ENCODE results near the gene PLCL1.

PLCL1 gene

DNA sequence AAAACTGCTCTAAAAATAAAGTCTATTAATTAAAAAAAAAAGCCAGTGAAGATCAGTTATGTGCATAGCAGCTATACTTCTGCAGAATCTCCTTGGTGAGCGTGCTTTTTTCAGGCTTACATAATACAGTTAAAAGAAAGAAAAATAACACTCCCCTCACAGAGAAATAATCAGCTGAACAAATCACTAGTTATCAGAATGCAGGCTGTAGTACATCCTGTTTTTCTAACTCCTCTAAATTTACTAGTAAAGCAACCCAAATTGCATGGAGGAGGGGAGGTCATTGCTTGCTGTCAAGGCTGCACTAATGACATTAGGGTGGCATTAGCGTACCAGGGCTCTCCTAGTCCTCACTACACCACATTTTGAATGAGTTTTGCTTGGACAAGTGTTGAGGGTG is 192.2 kb downstream of the PLCL1 start:
- no peak for DNase-seq (ENCODE audit: low read depth)
- TF ChIP-seq, protein P1, sequence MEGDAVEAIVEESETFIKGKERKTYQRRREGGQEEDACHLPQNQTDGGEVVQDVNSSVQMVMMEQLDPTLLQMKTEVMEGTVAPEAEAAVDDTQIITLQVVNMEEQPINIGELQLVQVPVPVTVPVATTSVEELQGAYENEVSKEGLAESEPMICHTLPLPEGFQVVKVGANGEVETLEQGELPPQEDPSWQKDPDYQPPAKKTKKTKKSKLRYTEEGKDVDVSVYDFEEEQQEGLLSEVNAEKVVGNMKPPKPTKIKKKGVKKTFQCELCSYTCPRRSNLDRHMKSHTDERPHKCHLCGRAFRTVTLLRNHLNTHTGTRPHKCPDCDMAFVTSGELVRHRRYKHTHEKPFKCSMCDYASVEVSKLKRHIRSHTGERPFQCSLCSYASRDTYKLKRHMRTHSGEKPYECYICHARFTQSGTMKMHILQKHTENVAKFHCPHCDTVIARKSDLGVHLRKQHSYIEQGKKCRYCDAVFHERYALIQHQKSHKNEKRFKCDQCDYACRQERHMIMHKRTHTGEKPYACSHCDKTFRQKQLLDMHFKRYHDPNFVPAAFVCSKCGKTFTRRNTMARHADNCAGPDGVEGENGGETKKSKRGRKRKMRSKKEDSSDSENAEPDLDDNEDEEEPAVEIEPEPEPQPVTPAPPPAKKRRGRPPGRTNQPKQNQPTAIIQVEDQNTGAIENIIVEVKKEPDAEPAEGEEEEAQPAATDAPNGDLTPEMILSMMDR (IDR thresholded peaks at IDR 0.05; ENCODE audit: control insufficient read depth, extremely low read depth, insufficient read depth) = no peak
- no peak overlapping the region for H3K4me3 ChIP-seq (ENCODE audit: low read depth, low read length)

DNA sequence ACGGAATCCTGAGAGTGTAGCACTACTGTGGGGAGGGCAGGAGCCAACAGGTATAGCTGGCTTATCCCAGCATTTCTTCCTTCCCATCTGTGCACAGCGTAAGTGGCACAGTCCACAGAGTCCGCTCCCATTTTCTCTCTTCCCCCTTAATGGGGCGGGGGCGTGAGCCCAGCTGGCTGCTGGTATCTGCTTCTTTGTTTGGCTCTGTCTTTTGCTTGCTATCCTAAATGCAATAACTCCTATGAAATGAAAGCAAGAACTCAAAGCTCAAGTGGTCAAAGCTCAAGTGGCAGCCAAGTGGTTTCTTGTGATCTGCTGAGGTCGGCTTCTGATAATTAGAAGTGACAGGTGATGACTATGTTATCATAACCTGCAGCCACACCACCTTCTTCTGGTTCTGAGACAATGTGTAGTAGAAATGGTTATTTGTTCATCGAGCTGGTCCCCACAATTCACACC is 192.7 kb downstream of the PLCL1 start:
- no peak overlapping the region for H3K4me3 ChIP-seq (ENCODE audit: low read depth, low read length)
- TF ChIP-seq, protein P1 (IDR thresholded peaks at IDR 0.05; ENCODE audit: control insufficient read depth, extremely low read depth, insufficient read depth) = no peak
- no peak for DNase-seq (ENCODE audit: low read depth)

DNA sequence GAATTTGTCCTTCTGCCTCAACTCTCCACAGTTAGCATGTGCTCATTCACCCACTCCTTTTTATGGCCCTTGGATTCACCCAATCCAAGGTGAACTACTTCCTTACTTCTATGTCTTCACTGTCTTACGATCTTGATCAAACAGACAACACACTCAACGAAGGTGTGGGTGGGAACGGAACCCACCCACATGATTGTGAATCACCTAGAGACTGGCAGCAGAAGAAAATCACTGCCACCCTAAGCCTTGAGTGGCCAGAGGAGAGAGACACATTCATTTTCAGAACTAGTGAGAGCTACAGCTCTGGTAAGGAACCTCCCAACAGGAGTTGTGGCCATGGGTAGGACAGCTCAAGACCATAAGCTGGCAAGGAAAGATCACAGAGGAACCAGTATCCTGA is 194.3 kb downstream of the PLCL1 start:
- no peak overlapping the region for H3K4me3 ChIP-seq (ENCODE audit: low read depth, low read length)
- DNase-seq (ENCODE audit: low read depth) = no peak
- TF ChIP-seq, protein P1 (IDR thresholded peaks at IDR 0.05; ENCODE audit: control insufficient read depth, extremely low read depth, insufficient read depth) = no peak

DNA sequence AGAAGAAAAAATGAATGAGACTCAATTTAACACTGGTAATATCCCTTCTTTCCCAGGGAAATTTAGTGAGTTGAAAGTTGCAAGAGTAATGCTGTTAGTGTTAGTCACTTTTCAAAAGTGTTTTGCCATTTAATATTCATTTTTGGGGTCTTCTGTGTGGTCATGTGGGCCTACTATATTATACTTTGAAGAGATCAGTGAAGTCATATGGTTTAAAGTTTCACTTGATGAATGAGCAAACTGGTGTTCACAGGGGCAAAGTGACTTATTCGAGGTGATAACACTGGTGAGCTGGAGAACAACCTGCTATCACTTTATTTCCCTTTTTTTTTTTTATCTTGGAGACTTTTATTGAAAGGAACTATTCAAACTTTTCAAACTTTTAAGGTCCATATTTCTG is 196.0 kb downstream of the PLCL1 start:
- H3K4me3 ChIP-seq (ENCODE audit: low read depth, low read length) = no peak overlapping the region
- DNase-seq (ENCODE audit: low read depth) = no peak
- TF ChIP-seq, protein P1 (IDR thresholded peaks at IDR 0.05; ENCODE audit: control insufficient read depth, extremely low read depth, insufficient read depth) = no peak

DNA sequence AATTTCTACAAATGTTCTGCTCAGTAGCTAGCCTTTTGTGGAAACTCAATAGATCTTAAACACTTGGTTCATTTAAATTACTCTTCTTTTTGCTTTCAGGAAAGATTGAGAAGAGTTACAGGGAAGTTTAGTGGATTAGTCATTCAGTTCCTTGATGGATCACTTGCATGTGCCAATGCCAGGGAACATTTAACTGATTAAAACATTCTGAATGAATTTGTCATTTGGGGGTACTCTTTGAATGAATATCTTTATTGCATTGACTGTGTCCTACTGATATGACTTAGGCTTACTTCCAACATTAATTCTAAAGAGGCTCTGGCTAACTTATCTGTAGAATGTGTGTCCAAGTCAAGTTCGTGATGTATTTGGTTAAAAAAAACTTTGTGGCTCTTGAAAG is 199.8 kb downstream of the PLCL1 start:
- DNase-seq (ENCODE audit: low read depth) = no peak
- no peak overlapping the region for H3K4me3 ChIP-seq (ENCODE audit: low read depth, low read length)
- TF ChIP-seq, protein P1 (IDR thresholded peaks at IDR 0.05; ENCODE audit: control insufficient read depth, extremely low read depth, insufficient read depth) = no peak

DNA sequence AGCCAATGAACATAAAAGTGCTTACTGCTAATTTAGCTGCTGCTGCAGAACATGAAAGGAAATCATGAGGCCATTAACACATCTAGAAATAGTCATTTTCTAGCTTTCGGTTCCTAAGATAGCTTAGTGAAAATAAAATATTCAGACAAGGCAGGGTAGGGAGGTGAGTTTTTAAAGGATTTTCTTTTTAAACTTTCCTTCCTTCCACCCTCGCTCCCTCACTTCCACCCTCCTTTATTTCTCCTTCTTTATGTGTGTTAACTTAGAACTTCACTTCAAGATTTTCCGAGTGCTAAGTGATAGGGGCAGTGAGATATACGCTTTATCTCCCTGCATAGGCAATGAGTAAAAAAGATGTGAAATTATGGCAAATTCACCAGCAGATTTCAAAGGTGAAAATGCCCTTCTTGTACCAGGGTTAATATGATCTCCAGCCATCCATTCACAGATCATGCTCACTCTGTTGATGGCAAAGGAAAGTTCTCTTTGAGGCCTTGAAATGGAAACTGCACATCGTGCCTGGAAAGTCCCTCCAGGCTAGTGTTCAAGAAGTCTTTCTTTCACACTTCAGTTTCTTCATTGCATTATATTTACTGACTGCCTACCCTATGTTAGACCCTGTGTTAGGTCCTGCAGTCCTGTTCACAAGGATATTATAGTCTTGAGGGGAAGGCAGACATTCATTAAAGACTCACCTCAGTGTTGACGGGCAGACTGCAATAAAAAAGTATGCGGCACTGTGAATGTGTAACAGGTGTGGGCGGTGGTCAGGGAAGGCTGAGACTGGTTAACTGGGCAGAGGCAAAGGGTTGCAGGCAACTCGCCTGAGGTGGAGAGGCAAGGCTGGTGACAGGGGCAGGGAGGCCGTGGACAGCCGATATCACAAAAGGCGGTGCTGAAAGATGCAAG is 200.8 kb downstream of the PLCL1 start:
- TF ChIP-seq, protein P1 (IDR thresholded peaks at IDR 0.05; ENCODE audit: control insufficient read depth, extremely low read depth, insufficient read depth) = no peak
- DNase-seq (ENCODE audit: low read depth) = no peak
- no peak overlapping the region for H3K4me3 ChIP-seq (ENCODE audit: low read depth, low read length)
